MM.1S (cell line): ENCODE measurements around the gene ACO2.

Experiments
- DNase-seq: peaks from one replicate; pipeline ENCODE4 v3.0.0-alpha.2; 2015
- H2AFZ ChIP-seq: fragments of 300-600 bp; sonication (generic); 2 replicates; pipeline ENCODE4 v1.6.0; 2016; ENCODE audit warnings: antibody characterized with exemption, low read length
- H3F3A ChIP-seq: fragments of 300-600 bp; sonication (generic); 2 replicates; pipeline ENCODE4 v1.6.1; 2016; ENCODE audit warnings: mild to moderate bottlenecking, antibody characterized with exemption, low read length, moderate library complexity, mixed read lengths; ENCODE audit not compliant: insufficient read depth
- H3K27ac ChIP-seq: fragments of 300-600 bp; sonication (generic); 2 replicates; pipeline ENCODE4 v1.5.1; 2016; ENCODE audit warnings: mild to moderate bottlenecking, low read length
- H3K27me3 ChIP-seq: fragments of 300-600 bp; sonication (generic); replicated peaks from 2 replicates; pipeline ENCODE4 v1.6.0; 2016; ENCODE audit warnings: low read length; ENCODE audit not compliant: insufficient read depth
- H3K36me3 ChIP-seq: fragments of 300-600 bp; sonication (generic); replicated peaks from 2 replicates; pipeline ENCODE4 v1.6.1; 2016; ENCODE audit warnings: mild to moderate bottlenecking, low read length, mixed read lengths; ENCODE audit not compliant: insufficient read depth
- H3K4me1 ChIP-seq: fragments of 300-600 bp; sonication (generic); 2 replicates; pipeline ENCODE4 v1.6.1; 2016; ENCODE audit warnings: low read length, mixed read lengths
- H3K4me2 ChIP-seq: fragments of 300-600 bp; sonication (generic); 2 replicates; pipeline ENCODE4 v1.6.0; 2016; ENCODE audit warnings: low read depth, low read length
- H3K4me3 ChIP-seq: fragments of 300-600 bp; sonication (generic); 2 replicates; pipeline ENCODE4 v1.5.1; 2016; ENCODE audit warnings: low read length, mixed read lengths
- H3K79me2 ChIP-seq: fragments of 300-600 bp; sonication (generic); 2 replicates; pipeline ENCODE4 v1.6.1; 2016; ENCODE audit warnings: mixed run types, low read length, mixed read lengths
- H3K9ac ChIP-seq: fragments of 300-600 bp; sonication (generic); 2 replicates; pipeline ENCODE4 v1.6.1; 2016; ENCODE audit warnings: low read length, mixed read lengths
- H3K9me2 ChIP-seq: fragments of 300-600 bp; sonication (generic); replicated peaks from 2 replicates; pipeline ENCODE4 v1.6.1; 2016; ENCODE audit warnings: mild to moderate bottlenecking, low read length, mixed read lengths; ENCODE audit not compliant: insufficient read depth
- H3K9me3 ChIP-seq: fragments of 300-600 bp; sonication (generic); replicated peaks from 2 replicates; pipeline ENCODE4 v1.6.1; 2016; ENCODE audit warnings: mild to moderate bottlenecking, low read length, mixed read lengths; ENCODE audit not compliant: insufficient read depth
- H4K20me1 ChIP-seq: fragments of 300-600 bp; sonication (generic); 2 replicates; pipeline ENCODE4 v1.6.1; 2016; ENCODE audit warnings: mild to moderate bottlenecking, low read length, moderate library complexity, mixed read lengths; ENCODE audit not compliant: insufficient read depth
- EZH2 ChIP-seq: fragments of 300-600 bp; sonication (generic); optimal IDR thresholded peaks from 2 replicates; pipeline ENCODE3; 2017; ENCODE audit warnings: low read depth, mild to moderate bottlenecking, antibody characterized with exemption, low read length, mixed read lengths
- EZH2phosphoT487 ChIP-seq: fragments of 300-600 bp; sonication (generic); IDR thresholded peaks from 2 replicates; pipeline ENCODE4 v1.6.1; 2018; ENCODE audit warnings: antibody characterized with exemption, low read length
- TF ChIP-seq, protein P1 (sequence below): fragments of 300-600 bp; sonication (generic); IDR thresholded peaks from 2 replicates; pipeline ENCODE4 v1.5.1; 2016; ENCODE audit warnings: antibody characterized with exemption, low read length, mixed read lengths

Gene ACO2

DNA sequence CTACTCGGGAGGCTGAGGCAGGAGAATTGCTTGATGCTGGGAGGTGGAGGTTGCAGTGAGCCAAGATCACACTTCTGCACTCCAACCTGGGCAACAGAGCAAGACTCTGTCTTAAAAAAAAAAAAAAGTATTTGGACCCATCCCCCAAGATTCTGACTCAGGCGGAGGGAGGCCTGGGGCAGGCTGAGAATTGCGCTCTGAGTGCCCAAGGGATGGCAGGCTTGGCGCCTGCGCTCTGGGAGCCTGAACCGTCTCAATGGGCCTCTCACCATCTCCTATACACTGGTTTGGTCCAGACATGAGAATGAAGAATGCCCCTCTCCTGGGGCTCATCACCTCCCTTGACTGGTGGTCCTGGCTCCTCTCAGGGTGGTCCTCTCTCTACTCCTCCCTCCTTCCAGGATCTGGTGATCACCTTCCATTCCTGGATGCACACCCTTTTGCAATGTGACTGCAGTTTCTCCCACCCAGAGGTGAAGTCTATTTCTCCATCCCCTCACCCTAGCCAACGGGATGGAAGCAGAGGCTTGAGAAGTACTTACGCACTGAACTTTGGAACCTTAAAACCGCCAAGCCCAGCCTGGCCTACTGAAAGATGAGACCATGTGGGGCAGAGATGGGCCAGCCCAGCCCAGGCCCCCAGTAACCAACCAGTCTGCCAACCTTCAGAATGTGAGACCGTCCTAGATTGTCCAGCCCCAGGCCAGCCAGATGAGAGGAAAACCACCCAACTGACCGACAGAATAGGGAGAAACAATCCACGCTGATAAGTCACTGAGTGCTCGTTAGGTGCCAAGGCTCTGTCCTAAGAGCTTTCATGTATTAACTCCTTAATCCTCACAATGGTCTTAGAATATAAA, 70.5 kb downstream of the ACO2 start:
- peaks cover 43% of the 10 kb centered on the region for H3K79me2 ChIP-seq
- no peaks in the 10 kb centered on the region for H4K20me1 ChIP-seq

GRCh38 chr22:41540006-41540315, 71.0 kb downstream of the ACO2 start:
- peaks cover 43% of the 10 kb centered on the region for H3K79me2 ChIP-seq
- H3K4me3 ChIP-seq, result no peak overlapping the region
- no peaks in the 10 kb centered on the region for H3K9me2 ChIP-seq
- H3K27me3 ChIP-seq, result no peaks in the 10 kb centered on the region
- peaks cover 10% of the 10 kb centered on the region for H3K4me1 ChIP-seq
- no peak overlapping the region for H3K9ac ChIP-seq
- no peak for DNase-seq
- H4K20me1 ChIP-seq, result no peaks in the 10 kb centered on the region
- H3K4me2 ChIP-seq, result no peak overlapping the region
- 0 out of 2 replicates have a peak, but pooled peaks cover 4% of the 10 kb centered on the region for H3F3A ChIP-seq
- TF ChIP-seq, protein P1, sequence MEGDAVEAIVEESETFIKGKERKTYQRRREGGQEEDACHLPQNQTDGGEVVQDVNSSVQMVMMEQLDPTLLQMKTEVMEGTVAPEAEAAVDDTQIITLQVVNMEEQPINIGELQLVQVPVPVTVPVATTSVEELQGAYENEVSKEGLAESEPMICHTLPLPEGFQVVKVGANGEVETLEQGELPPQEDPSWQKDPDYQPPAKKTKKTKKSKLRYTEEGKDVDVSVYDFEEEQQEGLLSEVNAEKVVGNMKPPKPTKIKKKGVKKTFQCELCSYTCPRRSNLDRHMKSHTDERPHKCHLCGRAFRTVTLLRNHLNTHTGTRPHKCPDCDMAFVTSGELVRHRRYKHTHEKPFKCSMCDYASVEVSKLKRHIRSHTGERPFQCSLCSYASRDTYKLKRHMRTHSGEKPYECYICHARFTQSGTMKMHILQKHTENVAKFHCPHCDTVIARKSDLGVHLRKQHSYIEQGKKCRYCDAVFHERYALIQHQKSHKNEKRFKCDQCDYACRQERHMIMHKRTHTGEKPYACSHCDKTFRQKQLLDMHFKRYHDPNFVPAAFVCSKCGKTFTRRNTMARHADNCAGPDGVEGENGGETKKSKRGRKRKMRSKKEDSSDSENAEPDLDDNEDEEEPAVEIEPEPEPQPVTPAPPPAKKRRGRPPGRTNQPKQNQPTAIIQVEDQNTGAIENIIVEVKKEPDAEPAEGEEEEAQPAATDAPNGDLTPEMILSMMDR, result no peak
- TF ChIP-seq EZH2 (no peak), EZH2phosphoT487 (no peak)
- no peak overlapping the region for H2AFZ ChIP-seq
- no peaks in the 10 kb centered on the region for H3K9me3 ChIP-seq
- no peak overlapping the region for H3K27ac ChIP-seq
- H3K36me3 ChIP-seq, result no peaks in the 10 kb centered on the region

More for the DNA sequence above, 70.5 kb downstream of the ACO2 start:
- TF ChIP-seq EZH2, result no peak
- TF ChIP-seq, protein P1, result no peak
- Histone ChIP-seq H3K4me2 (no peak overlapping the region), H3K9me2 (no peaks in the 10 kb centered on the region), H3K4me1 (peaks cover 6% of the 10 kb centered on the region; the same call in 1 of the 2 replicates), H3K36me3 (no peaks in the 10 kb centered on the region), H3K27me3 (no peaks in the 10 kb centered on the region), H3K9ac (no peak overlapping the region), H3K27ac (no peak overlapping the region), H2AFZ (no peak overlapping the region), H3K4me3 (no peak overlapping the region), H3F3A (no peaks in the 10 kb centered on the region), H3K9me3 (no peaks in the 10 kb centered on the region)
- DNase-seq, result no peak

GRCh38 chr22:41540365-41540764, 71.4 kb downstream of the ACO2 start:
- Histone ChIP-seq H3K9ac (no peak overlapping the region), H4K20me1 (no peaks in the 10 kb centered on the region), H3K4me2 (no peak overlapping the region), H3F3A (0 out of 2 replicates have a peak, but pooled peaks cover 4% of the 10 kb centered on the region), H3K36me3 (no peaks in the 10 kb centered on the region), H3K4me1 (peaks cover 11% of the 10 kb centered on the region), H3K4me3 (no peak overlapping the region), H3K27ac (no peak overlapping the region), H3K9me2 (no peaks in the 10 kb centered on the region), H3K79me2 (peaks cover 43% of the 10 kb centered on the region), H3K27me3 (no peaks in the 10 kb centered on the region), H2AFZ (no peak overlapping the region), H3K9me3 (no peaks in the 10 kb centered on the region)
- DNase-seq, result no peak
- TF ChIP-seq, protein P1, result no peak
- TF ChIP-seq EZH2, result no peak
- TF ChIP-seq EZH2phosphoT487, result no peak
